ENCODE results near the gene MTNR1B.

Gene MTNR1B

GRCh38 chr11:92939305-92939704 is 30.1 kb upstream of the MTNR1B start:
- TF ChIP-seq, protein P1, sequence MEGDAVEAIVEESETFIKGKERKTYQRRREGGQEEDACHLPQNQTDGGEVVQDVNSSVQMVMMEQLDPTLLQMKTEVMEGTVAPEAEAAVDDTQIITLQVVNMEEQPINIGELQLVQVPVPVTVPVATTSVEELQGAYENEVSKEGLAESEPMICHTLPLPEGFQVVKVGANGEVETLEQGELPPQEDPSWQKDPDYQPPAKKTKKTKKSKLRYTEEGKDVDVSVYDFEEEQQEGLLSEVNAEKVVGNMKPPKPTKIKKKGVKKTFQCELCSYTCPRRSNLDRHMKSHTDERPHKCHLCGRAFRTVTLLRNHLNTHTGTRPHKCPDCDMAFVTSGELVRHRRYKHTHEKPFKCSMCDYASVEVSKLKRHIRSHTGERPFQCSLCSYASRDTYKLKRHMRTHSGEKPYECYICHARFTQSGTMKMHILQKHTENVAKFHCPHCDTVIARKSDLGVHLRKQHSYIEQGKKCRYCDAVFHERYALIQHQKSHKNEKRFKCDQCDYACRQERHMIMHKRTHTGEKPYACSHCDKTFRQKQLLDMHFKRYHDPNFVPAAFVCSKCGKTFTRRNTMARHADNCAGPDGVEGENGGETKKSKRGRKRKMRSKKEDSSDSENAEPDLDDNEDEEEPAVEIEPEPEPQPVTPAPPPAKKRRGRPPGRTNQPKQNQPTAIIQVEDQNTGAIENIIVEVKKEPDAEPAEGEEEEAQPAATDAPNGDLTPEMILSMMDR (IDR thresholded peaks at IDR 0.05; ENCODE audit: insufficient read depth, low read length) = no peak
- no peak for TF ChIP-seq GABPA (IDR thresholded peaks at IDR 0.05; ENCODE audit: low read depth)
- TF ChIP-seq, protein P2, sequence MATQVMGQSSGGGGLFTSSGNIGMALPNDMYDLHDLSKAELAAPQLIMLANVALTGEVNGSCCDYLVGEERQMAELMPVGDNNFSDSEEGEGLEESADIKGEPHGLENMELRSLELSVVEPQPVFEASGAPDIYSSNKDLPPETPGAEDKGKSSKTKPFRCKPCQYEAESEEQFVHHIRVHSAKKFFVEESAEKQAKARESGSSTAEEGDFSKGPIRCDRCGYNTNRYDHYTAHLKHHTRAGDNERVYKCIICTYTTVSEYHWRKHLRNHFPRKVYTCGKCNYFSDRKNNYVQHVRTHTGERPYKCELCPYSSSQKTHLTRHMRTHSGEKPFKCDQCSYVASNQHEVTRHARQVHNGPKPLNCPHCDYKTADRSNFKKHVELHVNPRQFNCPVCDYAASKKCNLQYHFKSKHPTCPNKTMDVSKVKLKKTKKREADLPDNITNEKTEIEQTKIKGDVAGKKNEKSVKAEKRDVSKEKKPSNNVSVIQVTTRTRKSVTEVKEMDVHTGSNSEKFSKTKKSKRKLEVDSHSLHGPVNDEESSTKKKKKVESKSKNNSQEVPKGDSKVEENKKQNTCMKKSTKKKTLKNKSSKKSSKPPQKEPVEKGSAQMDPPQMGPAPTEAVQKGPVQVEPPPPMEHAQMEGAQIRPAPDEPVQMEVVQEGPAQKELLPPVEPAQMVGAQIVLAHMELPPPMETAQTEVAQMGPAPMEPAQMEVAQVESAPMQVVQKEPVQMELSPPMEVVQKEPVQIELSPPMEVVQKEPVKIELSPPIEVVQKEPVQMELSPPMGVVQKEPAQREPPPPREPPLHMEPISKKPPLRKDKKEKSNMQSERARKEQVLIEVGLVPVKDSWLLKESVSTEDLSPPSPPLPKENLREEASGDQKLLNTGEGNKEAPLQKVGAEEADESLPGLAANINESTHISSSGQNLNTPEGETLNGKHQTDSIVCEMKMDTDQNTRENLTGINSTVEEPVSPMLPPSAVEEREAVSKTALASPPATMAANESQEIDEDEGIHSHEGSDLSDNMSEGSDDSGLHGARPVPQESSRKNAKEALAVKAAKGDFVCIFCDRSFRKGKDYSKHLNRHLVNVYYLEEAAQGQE (IDR thresholded peaks at IDR 0.05; ENCODE audit: insufficient replicate concordance, low read depth) = no peak
- TF ChIP-seq SPI1 (IDR thresholded peaks at IDR 0.05; ENCODE audit: borderline replicate concordance, low read depth) = no peak
- no peak for TF ChIP-seq POLR2AphosphoS5 (IDR thresholded peaks at IDR 0.05; ENCODE audit: low read depth)
- Histone ChIP-seq H3K4me3 (replicated peaks; ENCODE audit: insufficient read depth, low read length) (no peak overlapping the region), H3K27me3 (ENCODE audit: insufficient read depth, poor library complexity, severe bottlenecking) (no peaks in the 10 kb centered on the region), H3K27ac (replicated peaks) (no peak overlapping the region)
- no peak for DNase-seq (ENCODE audit: low read depth in 1 of 2, low spot score in 1 of 2)

DNA sequence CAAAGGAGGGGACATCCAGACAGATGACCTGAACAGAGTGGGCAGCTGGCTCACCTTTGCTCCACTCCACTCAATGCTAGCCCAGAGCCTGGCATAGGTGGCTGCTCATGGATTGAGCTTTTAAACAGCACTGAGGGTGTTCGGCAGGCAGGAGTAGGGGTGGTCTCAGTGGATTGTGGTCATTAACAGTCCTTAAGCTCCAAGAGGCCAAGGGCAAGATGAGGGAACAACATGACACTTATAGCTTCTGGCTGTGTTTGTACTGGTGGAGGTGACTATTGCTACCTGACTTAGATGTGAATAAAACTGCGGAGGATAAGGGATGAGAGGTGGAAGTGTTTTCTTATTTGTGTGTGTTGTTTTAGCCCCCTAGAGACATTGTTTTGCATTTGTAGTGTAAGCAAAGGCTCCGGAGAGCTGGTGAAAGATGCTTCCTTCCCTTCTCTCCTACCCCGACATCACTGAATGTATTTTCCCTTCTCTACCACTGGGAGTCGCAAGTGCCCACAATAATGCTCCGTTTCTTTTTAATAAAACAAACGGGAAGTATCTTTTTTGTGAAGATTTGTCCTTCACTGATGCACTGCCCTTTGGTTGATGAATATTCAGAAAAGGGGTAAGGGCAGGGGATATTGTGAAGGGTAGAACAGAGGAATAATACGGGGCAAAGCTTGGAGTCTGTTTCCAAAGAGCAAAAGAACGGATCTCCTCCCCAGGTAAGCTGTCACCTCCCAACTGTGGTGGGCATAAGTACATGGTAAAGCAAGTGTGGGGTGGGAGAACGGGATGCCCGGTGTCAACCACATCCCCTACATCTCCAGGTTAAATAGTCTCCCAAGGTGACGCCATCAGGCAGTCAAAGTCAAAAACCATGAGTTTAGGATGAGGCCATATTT is 27.5 kb upstream of the MTNR1B start:
- Histone ChIP-seq H3K27ac (replicated peaks) (no peak overlapping the region), H3K4me3 (replicated peaks; ENCODE audit: insufficient read depth, low read length) (no peak overlapping the region), H3K27me3 (ENCODE audit: insufficient read depth, poor library complexity, severe bottlenecking) (no peaks in the 10 kb centered on the region)
- DNase-seq (ENCODE audit: low read depth in 1 of 2, low spot score in 1 of 2) = peak in 1 of 2 experiments; percentile 28
- TF ChIP-seq SPI1 (IDR thresholded peaks at IDR 0.05; ENCODE audit: borderline replicate concordance, low read depth) = no peak
- TF ChIP-seq, protein P1 (IDR thresholded peaks at IDR 0.05; ENCODE audit: insufficient read depth, low read length) = peak; percentile 28

- Histone ChIP-seq H3K27ac (replicated peaks) (no peak overlapping the region), H3K4me3 (replicated peaks; ENCODE audit: insufficient read depth, low read length) (no peak overlapping the region), H3K27me3 (ENCODE audit: insufficient read depth, poor library complexity, severe bottlenecking) (no peaks in the 10 kb centered on the region)
- DNase-seq (ENCODE audit: low read depth in 1 of 2, low spot score in 1 of 2) = no peak
- TF ChIP-seq POLR2AphosphoS5 (IDR thresholded peaks at IDR 0.05; ENCODE audit: low read depth) = no peak
- TF ChIP-seq GABPA (IDR thresholded peaks at IDR 0.05; ENCODE audit: low read depth) = no peak
- TF ChIP-seq, protein P1 (IDR thresholded peaks at IDR 0.05; ENCODE audit: insufficient read depth, low read length) = no peak
- TF ChIP-seq, protein P2 (IDR thresholded peaks at IDR 0.05; ENCODE audit: insufficient replicate concordance, low read depth) = no peak
- no peak for TF ChIP-seq SPI1 (IDR thresholded peaks at IDR 0.05; ENCODE audit: borderline replicate concordance, low read depth)
Observed at GRCh38 chr11:92946707-92947106, 22.7 kb upstream of the MTNR1B start.
